H1 (cell line): Measurements from ENCODE around the gene SULT6B1. TPM values are rescaled to one million over a fixed set of nuclear protein-coding genes. Genes with fewer than 3 reads are reported as not detected.

Source experiments
- CTCF ChIA-PET: fragments of 300-600 bp; sonication (Branson Sonifier 250); formaldehyde crosslinking; loops from one replicate; lab custom pipeline; 2021; ENCODE audit not compliant: partially characterized antibody; lab: Charles Lee
- POLR2A ChIA-PET: fragments of 300-600 bp; sonication (Branson Sonifier 250); formaldehyde crosslinking; loops from one replicate; lab custom pipeline; 2021; ENCODE audit warnings: inconsistent platforms; ENCODE audit not compliant: partially characterized antibody; lab: Charles Lee
- DNase-seq, 2 experiments: peaks; one replicate each; pipeline versions ENCODE4 v3.0.0 to v3.0.0-alpha.2; 2010 to 2022; ENCODE audit warnings: low spot score in 2 of 2, low read depth in 1 of 2, mixed read lengths in 1 of 2
- FAIRE-seq: peaks from 2 replicates; lab custom pipeline; 2011; peaks lifted over from hg19 to GRCh38; lab: Jason Lieb, UNC
- H2AFZ ChIP-seq: 2 replicates; pipeline ENCODE4 v1.8.1; 2012; ENCODE audit warnings: low read length, inconsistent platforms
- H2AK5ac ChIP-seq: 2 replicates; pipeline ENCODE4 v1.6.1; 2013; ENCODE audit warnings: low read depth, low read length
- H2BK120ac ChIP-seq: replicated peaks from 2 replicates; pipeline ENCODE3; 2013; ENCODE audit warnings: low read depth, low read length, inconsistent platforms
- H2BK12ac ChIP-seq: 2 replicates; pipeline ENCODE4 v1.6.1; 2013; ENCODE audit warnings: low read depth, low read length
- H2BK15ac ChIP-seq: 2 replicates; pipeline ENCODE4 v1.6.1; 2013; ENCODE audit warnings: low read length
- H2BK20ac ChIP-seq: 2 replicates; pipeline ENCODE4 v1.6.1; 2013; ENCODE audit warnings: low read length
- H2BK5ac ChIP-seq: 2 replicates; pipeline ENCODE4 v1.6.1; 2013; ENCODE audit warnings: low read depth, low read length
- H3K14ac ChIP-seq: 2 replicates; pipeline ENCODE4 v1.6.1; 2013; ENCODE audit warnings: inconsistent platforms; ENCODE audit not compliant: insufficient read length
- H3K18ac ChIP-seq: 2 replicates; pipeline ENCODE4 v1.6.1; 2013; ENCODE audit warnings: low read length; ENCODE audit errors: extremely low read depth
- H3K23ac ChIP-seq: 2 replicates; pipeline ENCODE4 v1.6.1; 2013; ENCODE audit warnings: inconsistent platforms; ENCODE audit not compliant: insufficient read length
- H3K23me2 ChIP-seq: 2 replicates; pipeline ENCODE4 v1.6.1; 2013; ENCODE audit warnings: low read depth, low read length
- H3K27ac ChIP-seq: 2 replicates; pipeline ENCODE4 v1.6.1; 2011; ENCODE audit warnings: low read depth, low read length, inconsistent platforms
- H3K27me3 ChIP-seq, 4 experiments: replicated peaks in 1 of 4; 1 replicate in 1 of 4; 2 replicates in 3 of 4; pipeline versions ENCODE4 v1.6.1 to v1.8.1; 2011 to 2013; ENCODE audit warnings: low read length in 3 of 4, mild to moderate bottlenecking in 3 of 4, inconsistent platforms in 2 of 4, mixed read lengths in 2 of 4, moderate library complexity in 1 of 4; ENCODE audit not compliant: control insufficient read depth in 3 of 4, insufficient read depth in 3 of 4; ENCODE audit errors: extremely low read depth in 1 of 4
- H3K36me3 ChIP-seq, 4 experiments: 2 replicates each; pipeline versions ENCODE4 v1.6.1 to v1.8.1; 2011 to 2013; ENCODE audit warnings: mild to moderate bottlenecking in 4 of 4, low read length in 3 of 4, moderate library complexity in 2 of 4, control low read depth in 1 of 4, inconsistent platforms in 1 of 4; ENCODE audit not compliant: insufficient read depth in 4 of 4, control insufficient read depth in 2 of 4
- H3K4ac ChIP-seq: replicated peaks from 2 replicates; pipeline ENCODE3; 2013; ENCODE audit warnings: low read length, low read depth, mixed read lengths, inconsistent platforms; ENCODE audit not compliant: insufficient read length
- H3K4me1 ChIP-seq, 4 experiments: replicated peaks in 1 of 4; 1 replicate in 1 of 4; 2 replicates in 3 of 4; pipeline versions ENCODE4 v1.6.1 to v1.8.1; 2011 to 2013; ENCODE audit warnings: low read length in 3 of 4, inconsistent platforms in 2 of 4, mixed read lengths in 1 of 4; ENCODE audit not compliant: insufficient read depth in 4 of 4, control insufficient read depth in 3 of 4
- H3K4me2 ChIP-seq, 2 experiments: 2 replicates each; pipeline versions ENCODE4 v1.6.1 to v1.8.1; 2011 to 2013; ENCODE audit warnings: low read depth in 2 of 2, low read length in 2 of 2, control low read depth in 1 of 2, inconsistent platforms in 1 of 2, mild to moderate bottlenecking in 1 of 2; ENCODE audit not compliant: insufficient read depth in 1 of 2
- H3K4me3 ChIP-seq, 4 experiments: fragments of 200-600, 300-600 bp in 1 of 4; sonication (generic), shearing (Covaris generic), sonication (Bioruptor Twin) in 1 of 4; 2 replicates each; pipeline versions ENCODE4 v1.5.1 to v1.8.1; 2011 to 2016; ENCODE audit warnings: low read length in 4 of 4, low read depth in 3 of 4, control low read depth in 2 of 4, inconsistent platforms in 2 of 4, mild to moderate bottlenecking in 2 of 4, mixed read lengths in 1 of 4, moderate library complexity in 1 of 4; ENCODE audit not compliant: insufficient read depth in 2 of 4; ENCODE audit errors: extremely low read depth in 1 of 4
- H3K56ac ChIP-seq: replicated peaks from 2 replicates; pipeline ENCODE3; 2013; ENCODE audit warnings: low read depth, mild to moderate bottlenecking, mixed read lengths, low read length, inconsistent platforms; ENCODE audit not compliant: insufficient read length
- H3K79me1 ChIP-seq: 2 replicates; pipeline ENCODE4 v1.6.1; 2013; ENCODE audit warnings: low read depth, low read length, control low read depth
- H3K79me2 ChIP-seq, 2 experiments: 2 replicates each; pipeline versions ENCODE4 v1.6.1 to v1.8.1; 2012 to 2013; ENCODE audit warnings: low read length in 2 of 2, mild to moderate bottlenecking in 2 of 2, inconsistent platforms in 1 of 2; ENCODE audit not compliant: insufficient read depth in 2 of 2, control insufficient read depth in 1 of 2
- H3K9ac ChIP-seq, 4 experiments: replicated peaks in 1 of 4; 1 replicate in 1 of 4; 2 replicates in 3 of 4; pipeline versions ENCODE4 v1.6.1 to v1.8.1; 2011 to 2013; ENCODE audit warnings: low read depth in 3 of 4, low read length in 3 of 4, control low read depth in 2 of 4, mild to moderate bottlenecking in 2 of 4, moderate library complexity in 2 of 4, inconsistent platforms in 1 of 4; ENCODE audit errors: extremely low read depth in 1 of 4
- H3K9me3 ChIP-seq, 2 experiments: 2 replicates each; pipeline versions ENCODE4 v1.6.1 to v1.8.1; 2012 to 2013; ENCODE audit warnings: mild to moderate bottlenecking in 2 of 2, moderate library complexity in 2 of 2, control low read depth in 1 of 2, inconsistent platforms in 1 of 2, low read depth in 1 of 2, low read length in 1 of 2, mixed read lengths in 1 of 2; ENCODE audit not compliant: insufficient read depth in 2 of 2
- H4K20me1 ChIP-seq, 2 experiments: replicated peaks in 1 of 2; 2 replicates each; pipeline versions ENCODE3 to v1.8.1; 2011 to 2013; ENCODE audit warnings: inconsistent platforms in 2 of 2, low read length in 2 of 2, mild to moderate bottlenecking in 1 of 2; ENCODE audit not compliant: insufficient read depth in 2 of 2, control insufficient read depth in 1 of 2
- H4K5ac ChIP-seq: 2 replicates; pipeline ENCODE4 v1.6.1; 2013; ENCODE audit warnings: low read length, low read depth, mixed read lengths, inconsistent platforms; ENCODE audit not compliant: insufficient read length
- H4K8ac ChIP-seq: 2 replicates; pipeline ENCODE4 v1.8.0; 2013; ENCODE audit warnings: mild to moderate bottlenecking, moderate library complexity, low read length, inconsistent platforms; ENCODE audit not compliant: insufficient read depth; ENCODE audit errors: extremely low read depth
- H4K91ac ChIP-seq: replicated peaks from 2 replicates; pipeline ENCODE3; 2013; ENCODE audit warnings: low read length, mixed read lengths, inconsistent platforms; ENCODE audit not compliant: insufficient read length
- ATF3 ChIP-seq: IDR thresholded peaks from 2 replicates; pipeline ENCODE4 v1.6.1; 2011; ENCODE audit warnings: low read depth, mild to moderate bottlenecking, low read length; ENCODE audit not compliant: insufficient read depth
- HDAC6 ChIP-seq: IDR thresholded peaks from one replicate; pipeline ENCODE4 v1.7.1; 2012; ENCODE audit warnings: low read depth, mild to moderate bottlenecking, inconsistent platforms, low read length, moderate library complexity
- JUND ChIP-seq: IDR thresholded peaks from 2 replicates; pipeline ENCODE4 v1.6.1; 2011; ENCODE audit warnings: mild to moderate bottlenecking, improper control_type of control experiment, low read length
- MAX ChIP-seq: IDR thresholded peaks from 2 replicates; pipeline ENCODE4 v1.6.1; 2012; ENCODE audit warnings: inconsistent platforms
- TAF7 ChIP-seq: optimal IDR thresholded peaks from 2 replicates; pipeline ENCODE3; 2011; ENCODE audit warnings: low read depth, mild to moderate bottlenecking, inconsistent platforms, low read length, moderate library complexity, borderline replicate concordance
- YY1 ChIP-seq: IDR thresholded peaks from 2 replicates; pipeline ENCODE4 v1.6.1; 2011; ENCODE audit warnings: low read depth, mild to moderate bottlenecking, low read length
- WGBS, 2 experiments: shearing (Covaris generic) in 1 of 2; methylation state at CpG; one replicate each; pipeline versions ENCODE4 v1.1.6 to v1.1.7; 2013 to 2015; ENCODE audit warnings: low lambda C conversion rate in 2 of 2, mixed read lengths in 2 of 2, inconsistent platforms in 1 of 2, low coverage in 1 of 2, missing lambda C conversion rate in 1 of 2; ENCODE audit not compliant: insufficient replicate concordance in 2 of 2, insufficient coverage in 1 of 2, insufficient read length in 1 of 2; ENCODE audit errors: extremely low coverage in 1 of 2, missing lambda C conversion rate in 1 of 2; 5-methylcytosine and 5-hydroxymethylcytosine counted together
- polyA plus RNA-seq, 7 experiments: library from polyadenylated mRNA; depleted of rRNA in 3 of 7; stranded (reverse) in 5 of 7; unstranded in 2 of 7; fragments of >200 nt in 5 of 7; fragments of 200-250 nt in 2 of 7; gene quantifications; 1 replicate in 5 of 7; 2 replicates in 1 of 7; 4 replicates in 1 of 7; pipeline versions ENCODE4 v1.2.1 to v1.2.3, GENCODE V29; 2011 to 2013; ENCODE audit warnings: missing spikeins in 2 of 7, mixed read lengths in 2 of 7
- total RNA-seq: library from RNA; stranded (reverse); fragmentation: NEBNext Ultra II Directional; extraction: Animal tissue kit (Norgen Biotek cat#: 25700); gene quantifications from 2 replicates; pipeline ENCODE4 v1.2.1, GENCODE V29; 2021

Gene SULT6B1
- total and polyA plus RNA-seq, 2 of the 8 experiments (the other 6 are each of a cell fraction or from before 2014, with no cell fraction given), result not detected

- H3K9me3 ChIP-seq, result no peaks in the 10 kb centered on the region
- H3K79me1 ChIP-seq, result no peaks in the 10 kb centered on the region
- POLR2A ChIA-PET, result interaction anchor here (1.1 to 5.2 kb wide), 8 partner anchors 9 to 135 kb away, joined by 3 to 26 read pairs (median 4); partner anchors contain the start of genes CEBPZ, NDUFAF7 and PRKD3
- peak overlapping the region; percentile 53 for H2AK5ac ChIP-seq
- H2BK120ac ChIP-seq, result peak overlapping the region; percentile 7
- H2BK5ac ChIP-seq, result peak overlapping the region; percentile 85; the same call in 1 of the 2 replicates
- peak overlapping the region; percentile 57 for H3K56ac ChIP-seq
- H2BK15ac ChIP-seq, result 0 out of 2 replicates have a peak overlapping the region, but pooled peaks have one; percentile 53
- no peak overlapping the region for H3K4me3 ChIP-seq
- no peaks in the 10 kb centered on the region for H3K79me2 ChIP-seq
- peak overlapping the region; percentile 13 for H4K91ac ChIP-seq
- H2BK12ac ChIP-seq, result peak overlapping the region; percentile 93; the same call in 1 of the 2 replicates
- CTCF ChIA-PET, result interaction anchor here (0.6 to 8.8 kb wide), 7 partner anchors 9 to 203 kb away, joined by 3 to 48 read pairs (median 12); no protein-coding TSS in a partner anchor
- no peak overlapping the region for H2AFZ ChIP-seq
- H3K27ac ChIP-seq, result no peak overlapping the region
- DNase-seq, result peak in 1 of 2 experiments; percentile 69
- H3K27me3 ChIP-seq, result no peaks in the 10 kb centered on the region
- no peak overlapping the region for H3K23ac ChIP-seq
- H4K5ac ChIP-seq, result no peak overlapping the region
- no peak overlapping the region for H3K4ac ChIP-seq
- no peak overlapping the region for H3K9ac ChIP-seq
- no peak overlapping the region for H3K14ac ChIP-seq
- H2BK20ac ChIP-seq, result peak overlapping the region; percentile 24
- FAIRE-seq, result peak; percentile 78
- no peaks in the 10 kb centered on the region for H4K20me1 ChIP-seq
- 63% methylated on average over 6 of the region's 6 CpGs; no CpG with 5 or more reads in 1 of the 2 experiments for WGBS, 2 experiments
- H3K18ac ChIP-seq, result peak overlapping the region; percentile 65; the same call in 1 of the 2 replicates
- peaks cover 14 to 25% (median 16%) of the 10 kb centered on the region in 4 experiments for H3K4me1 ChIP-seq
- no peaks in the 10 kb centered on the region for H3K23me2 ChIP-seq
- no peak overlapping the region for H4K8ac ChIP-seq
- peak overlapping the region; percentile 14 to 16; a peak in 3 of 4 replicates for H3K4me2 ChIP-seq
- no peaks in the 10 kb centered on the region for H3K36me3 ChIP-seq
- peak; percentile 13 for TF ChIP-seq TAF7
- no peak for TF ChIP-seq ATF3
- TF ChIP-seq YY1, result no peak
- TF ChIP-seq HDAC6, result no peak
- peak; percentile 58; the same call in 1 of the 2 replicates for TF ChIP-seq JUND
- no peak for TF ChIP-seq MAX
These were observed 1.1 kb upstream of the SULT6B1 start for GRCh38 chr2:37189452-37190153.
